ENCODE results near the gene S100A14. TPM values are rescaled to one million over a fixed set of nuclear protein-coding genes. Genes with fewer than 3 reads are reported as not detected.

S100A14 gene
- total and polyA plus RNA-seq, 2 of the 4 experiments (the other 2 are of a cell fraction): 0.10 TPM; not detected in 1

- 0 out of 2 replicates have a peak, but pooled peaks cover 2% of the 10 kb centered on the region for H3K36me3 ChIP-seq (ENCODE audit: control insufficient read depth, insufficient read depth, low read length)
- no TSS peak for BruUV-seq (replicated peaks)
- H4K8ac ChIP-seq (ENCODE audit: low read depth in 2 of 2, low read length in 2 of 2): no peak overlapping the region
- H3K4me3 ChIP-seq (ENCODE audit: insufficient read depth, low read depth, low read length): no peak overlapping the region
- peak overlapping the region; percentile 79 for H2AK9ac ChIP-seq (replicated peaks; ENCODE audit: low read depth, low read length, poor library complexity)
- dilution Hi-C loops (cut with HindIII; ENCODE audit: low sequenced_read_pairs, unreplicated experiment) (no loop called here), intact Hi-C loops (cut with micrococcal nuclease) (no loop called here), in situ Hi-C loops (cut with MboI; ENCODE audit: low sequenced_read_pairs) (no loop called here)
- H2AFZ ChIP-seq (replicated peaks; ENCODE audit: low read length, poor library complexity): peak overlapping the region; percentile 23
- no peak overlapping the region for H2BK5ac ChIP-seq (ENCODE audit: low read depth, low read length, poor library complexity, severe bottlenecking)
- no peak overlapping the region for H3K18ac ChIP-seq (ENCODE audit: low read depth, low read length)
- no peak overlapping the region for H4K5ac ChIP-seq (ENCODE audit: low read depth, low read length)
- H4K91ac ChIP-seq (ENCODE audit: insufficient read depth, low read depth, low read length): no peak overlapping the region; the same call in 1 of the 2 replicates
- ATAC-seq (ENCODE audit: low read depth) (no peak), DNase-seq (no peak)
- no peak overlapping the region for H3K4me2 ChIP-seq (ENCODE audit: low read depth, low read length)
- H3K4me1 ChIP-seq (ENCODE audit: control insufficient read depth, insufficient read depth, low read length): peaks cover 16% of the 10 kb centered on the region
- H3K14ac ChIP-seq (replicated peaks; ENCODE audit: low read depth, low read length): no peak overlapping the region
- TF ChIP-seq USF2 (IDR thresholded peaks at IDR 0.05; ENCODE audit: low read depth, low read length) (no peak), BHLHE40 (IDR thresholded peaks at IDR 0.05; ENCODE audit: low read depth, low read length) (no peak), CHD1 (IDR thresholded peaks at IDR 0.05; ENCODE audit: low read depth, low read length) (no peak), CEBPB (IDR thresholded peaks at IDR 0.05; ENCODE audit: low read depth, low read length) (no peak), NFE2L2 (IDR thresholded peaks at IDR 0.05; ENCODE audit: low read depth, low read length) (no peak), RFX5 (IDR thresholded peaks at IDR 0.05; ENCODE audit: low read depth, low read length) (no peak), FOS (IDR thresholded peaks at IDR 0.05; ENCODE audit: low read depth, low read length) (no peak)
- H3K9me1 ChIP-seq (ENCODE audit: insufficient read depth, low read length): peaks cover 21% of the 10 kb centered on the region
- H2AK5ac ChIP-seq (ENCODE audit: low read depth, low read length): no peak overlapping the region
- no peaks in the 10 kb centered on the region for H3K9me3 ChIP-seq (ENCODE audit: control insufficient read depth, insufficient read depth, low read length)
- no peak overlapping the region for H3K56ac ChIP-seq (ENCODE audit: extremely low read depth, insufficient read depth, low read length)
- H3K27me3 ChIP-seq (ENCODE audit: control insufficient read depth, insufficient read depth, low read length): no peaks in the 10 kb centered on the region
- H4K20me1 ChIP-seq (ENCODE audit: insufficient read depth, low read length): peaks cover 13% of the 10 kb centered on the region; the same call in 1 of the 2 replicates
- H2BK15ac ChIP-seq (ENCODE audit: low read depth, low read length): no peak overlapping the region
- no peak overlapping the region for H2BK20ac ChIP-seq (ENCODE audit: low read depth, low read length)
- H3K79me1 ChIP-seq (ENCODE audit: low read depth in 1 of 2, low read length in 2 of 2): peaks cover 15 to 26% of the 10 kb centered on the region in 2 experiments
- no peak overlapping the region for H3K27ac ChIP-seq (ENCODE audit: insufficient read depth, low read length)
- ChIA-PET POLR2A (ENCODE audit: unreplicated experiment) (no interaction called here), CTCF (interaction anchor here (1.2 kb wide), 1 partner anchor 58 kb away, joined by 3 read pairs; no protein-coding TSS in a partner anchor)
- no peak overlapping the region for H3K9ac ChIP-seq (ENCODE audit: low read depth, low read length)
- peak overlapping the region; percentile 28; the same call in 1 of the 2 replicates for H3K4ac ChIP-seq (ENCODE audit: low read depth, low read length)
- WGBS, 2 experiments (ENCODE audit: extremely low coverage in 2 of 2, insufficient read length in 1 of 2): no CpG with 5 or more reads among the region's 7 CpGs
- no peak overlapping the region for H3K23ac ChIP-seq (ENCODE audit: low read depth, low read length)
- no peak overlapping the region for H2BK120ac ChIP-seq (ENCODE audit: low read depth, low read length)
Measured at GRCh38 chr1:153630384-153630783, 14.3 kb upstream of the S100A14 start.
